ENCODE measurements around the gene DST.
"Not testable (repeated sequence)": the region's sequence is repeated elsewhere in the genome, so short reads cannot be mapped to it uniquely, and the experiment has no call there.

The DST gene

GRCh38 chr6:56511591-56511990 is 131.1 kb downstream of the DST start:
- DNase-seq, result no peak

DNA sequence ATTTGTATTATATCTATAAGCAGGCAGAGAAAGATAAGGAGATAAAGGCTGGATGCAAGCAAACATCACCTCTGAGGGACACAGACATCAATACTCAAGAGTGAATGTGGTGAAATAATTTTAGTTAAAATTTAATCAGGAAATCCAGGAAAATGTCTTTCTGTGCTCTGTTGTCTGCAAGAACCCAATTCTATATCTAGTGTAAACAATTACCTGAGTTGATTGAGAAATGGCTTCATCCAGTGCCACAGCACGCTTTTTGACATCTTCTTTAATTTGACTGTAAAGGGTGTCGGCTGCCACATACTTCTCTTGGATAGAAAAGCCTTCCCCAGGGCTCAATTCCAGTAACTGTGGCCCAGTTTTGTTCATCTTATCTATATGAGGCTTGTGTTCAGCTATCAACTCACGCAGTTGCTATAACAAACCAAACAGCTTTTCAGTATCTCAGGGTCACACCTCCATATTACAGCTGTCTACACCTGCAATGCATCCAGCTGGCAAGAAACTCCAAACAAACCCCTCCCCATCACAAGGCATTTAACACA is 131.6 kb downstream of the DST start:
- no peak for DNase-seq

GRCh38 chr6:56509031-56509430 is 133.7 kb downstream of the DST start:
- no peak for DNase-seq

DNA sequence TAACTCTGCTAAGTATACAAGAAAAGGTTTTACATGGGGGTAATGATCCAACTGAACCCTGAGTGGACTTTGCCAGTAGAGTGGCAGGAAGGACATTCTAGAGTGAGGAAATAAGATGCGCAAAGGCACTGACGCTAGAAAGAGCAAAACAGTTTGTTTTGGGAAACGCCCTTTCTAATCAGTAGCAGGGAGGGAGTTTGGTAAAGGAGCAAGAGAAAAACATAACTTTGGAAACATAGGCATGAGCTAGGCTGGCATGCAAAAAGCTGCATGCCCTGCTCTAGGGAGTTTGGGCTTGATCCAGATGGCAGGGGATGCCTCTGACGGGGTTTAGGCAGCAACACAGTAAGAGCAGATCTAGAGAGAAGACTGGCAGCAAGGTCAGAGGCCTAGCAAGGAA is 135.2 kb downstream of the DST start:
- DNase-seq, result no peak

GRCh38 chr6:56505512-56506260 is 137.0 kb downstream of the DST start:
- DNase-seq, result no peak

DNA sequence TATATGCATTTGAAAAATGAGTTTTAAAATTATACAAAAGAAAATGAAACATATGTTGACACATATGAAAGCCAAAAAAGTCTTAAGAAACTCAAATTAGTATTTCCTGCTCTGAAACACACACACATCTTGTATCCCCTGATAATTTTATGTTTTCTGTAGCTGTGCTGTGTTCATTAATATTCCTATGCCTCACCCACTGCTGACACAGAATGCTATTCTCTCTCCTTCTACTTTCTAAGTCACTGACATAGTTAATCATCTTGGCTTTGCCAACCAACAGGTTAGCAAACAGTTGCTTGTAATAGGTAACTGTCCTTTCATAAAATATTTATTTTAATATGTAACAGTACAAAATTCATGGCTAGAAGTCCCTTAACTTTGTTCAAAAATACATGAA is 140.7 kb downstream of the DST start:
- DNase-seq, result no peak

GRCh38 chr6:56499095-56499494 is 143.6 kb downstream of the DST start:
- DNase-seq, result no peak

DNA sequence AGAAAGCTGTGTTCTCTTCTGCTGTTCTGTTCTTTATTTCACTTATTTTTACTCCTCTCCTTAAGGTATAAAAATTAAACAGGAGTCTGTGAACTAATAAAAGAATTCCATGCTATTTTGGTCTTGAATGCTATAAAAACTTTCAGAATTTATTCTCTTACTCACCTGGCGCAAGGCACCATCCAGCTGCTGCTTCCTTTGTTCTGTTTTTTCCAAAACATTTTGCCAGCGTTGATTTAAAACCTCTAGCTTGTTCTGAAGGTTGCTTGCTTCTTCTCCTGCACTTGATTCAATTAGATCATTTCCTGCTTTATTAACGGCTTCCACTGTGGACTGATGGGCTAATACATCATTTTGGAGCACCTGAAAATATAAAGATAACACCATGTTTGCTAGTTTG is 145.0 kb downstream of the DST start:
- no peak for DNase-seq

DNA sequence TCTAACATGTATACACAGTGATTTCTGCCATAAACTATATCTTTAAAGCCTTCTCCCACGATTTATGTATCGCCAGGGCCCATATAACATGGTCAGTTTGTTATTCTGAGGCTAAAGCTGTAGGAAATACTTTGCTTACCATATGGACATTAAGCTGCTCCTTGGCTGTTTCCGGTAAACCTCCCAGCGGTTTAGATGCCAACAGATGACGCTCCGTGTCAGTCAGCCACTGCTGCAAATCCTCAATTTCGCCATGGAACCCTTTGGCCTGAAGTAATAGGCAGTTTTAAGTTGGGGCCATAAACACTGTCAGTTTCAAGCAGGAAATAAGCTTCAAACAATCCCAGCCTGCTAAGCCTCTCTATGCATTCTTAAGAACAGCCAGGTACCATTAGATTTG is 145.4 kb downstream of the DST start:
- no peak for DNase-seq

- DNase-seq, result not testable (repeated sequence)
Measured at GRCh38 chr6:56496650-56497049, 146.0 kb downstream of the DST start.

DNA sequence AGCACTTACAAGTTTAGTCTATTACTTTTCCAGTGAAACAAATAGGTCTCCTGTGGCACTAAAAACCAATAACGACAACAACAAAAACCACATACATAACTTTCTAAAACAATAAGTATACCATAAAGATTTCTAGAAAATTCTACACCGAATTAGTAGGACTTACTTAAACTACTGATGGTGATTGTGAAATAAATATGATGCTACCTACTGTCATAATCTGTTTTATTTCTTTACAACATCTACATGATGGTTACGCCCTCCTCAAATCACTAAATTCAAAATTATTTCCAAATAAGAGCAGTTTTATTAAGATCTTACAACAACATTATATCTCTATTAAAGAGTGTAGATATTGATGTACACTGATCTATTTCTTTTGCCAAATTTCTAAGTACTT is 147.0 kb downstream of the DST start:
- no peak for DNase-seq

DNA sequence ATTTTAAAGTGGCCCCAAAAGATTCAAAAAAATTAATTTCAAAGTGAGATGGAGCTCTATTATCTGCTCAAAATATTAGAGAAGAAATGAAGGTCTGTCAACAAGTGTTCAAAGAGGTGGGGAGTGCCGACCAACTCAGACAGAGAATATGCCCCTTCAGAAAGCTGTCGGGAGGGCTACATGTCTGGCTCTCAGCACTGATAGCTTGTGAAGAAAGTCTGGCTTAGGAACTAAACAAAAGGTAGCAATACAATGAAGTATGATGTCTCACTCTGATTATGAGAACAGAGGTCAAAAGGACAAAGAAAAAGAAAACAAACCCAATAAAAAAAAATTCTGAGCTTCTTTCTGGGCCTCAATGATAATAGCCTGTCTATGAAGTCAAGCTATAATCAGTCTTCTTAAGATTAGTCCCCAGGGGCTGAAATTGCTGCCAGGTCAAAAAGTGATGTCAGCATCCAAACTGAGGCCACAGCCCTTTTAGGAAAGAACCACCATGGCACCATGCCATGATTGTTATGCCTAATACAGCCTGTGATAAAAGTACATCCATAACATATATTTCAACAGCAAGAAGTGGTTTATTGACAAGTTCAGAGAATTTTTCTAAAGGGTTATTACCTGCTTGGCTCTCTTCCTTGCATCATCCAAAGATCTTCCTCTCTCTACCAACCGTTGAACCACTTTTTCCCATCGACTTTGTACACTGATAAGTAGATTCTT is 150.9 kb downstream of the DST start:
- DNase-seq, result no peak

- no peak for DNase-seq
Measured at GRCh38 chr6:56490993-56491392, 151.7 kb downstream of the DST start.

GRCh38 chr6:56489559-56489958 is 153.1 kb downstream of the DST start:
- no peak for DNase-seq

DNA sequence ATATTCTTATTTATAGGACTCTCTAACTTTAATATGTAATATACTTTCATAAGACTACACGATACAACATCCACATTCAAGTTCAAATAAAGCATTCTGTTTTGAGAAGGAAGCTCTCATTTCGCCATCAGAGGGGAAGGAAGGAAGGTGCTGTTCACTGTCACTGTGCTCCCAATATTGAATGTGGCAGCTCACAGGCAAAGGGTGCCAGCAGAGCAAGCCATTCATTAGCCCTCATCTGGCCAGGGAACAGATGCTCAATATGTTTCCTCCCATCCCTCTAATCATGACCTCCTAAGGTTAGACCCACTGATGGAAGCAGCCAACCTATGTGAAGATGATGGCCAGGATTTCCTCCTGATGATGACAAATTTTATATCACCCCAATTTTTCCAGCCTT is 154.4 kb downstream of the DST start:
- no peak for DNase-seq

DNA sequence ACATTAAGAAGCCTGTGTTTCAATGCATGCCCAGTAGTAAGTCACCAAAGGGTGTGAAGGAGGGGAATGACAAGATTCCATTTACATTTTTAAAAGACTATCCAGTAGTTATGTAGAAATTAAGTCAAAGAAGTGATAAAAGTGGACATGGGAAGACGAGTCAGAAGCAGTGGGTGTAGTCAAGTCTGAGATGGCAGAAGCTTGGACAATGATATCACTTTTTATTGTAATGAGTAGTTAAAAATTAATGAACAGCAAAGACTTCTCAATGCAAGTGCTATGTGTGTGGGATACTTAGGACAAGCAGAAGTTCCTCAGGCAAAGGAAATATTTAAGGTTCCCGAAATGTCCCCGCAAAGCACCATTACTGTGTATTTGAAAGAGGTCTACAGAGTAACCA is 156.0 kb downstream of the DST start:
- no peak for DNase-seq

- DNase-seq, result no peak
Measured at GRCh38 chr6:56484669-56485068, 158.0 kb downstream of the DST start.

DNA sequence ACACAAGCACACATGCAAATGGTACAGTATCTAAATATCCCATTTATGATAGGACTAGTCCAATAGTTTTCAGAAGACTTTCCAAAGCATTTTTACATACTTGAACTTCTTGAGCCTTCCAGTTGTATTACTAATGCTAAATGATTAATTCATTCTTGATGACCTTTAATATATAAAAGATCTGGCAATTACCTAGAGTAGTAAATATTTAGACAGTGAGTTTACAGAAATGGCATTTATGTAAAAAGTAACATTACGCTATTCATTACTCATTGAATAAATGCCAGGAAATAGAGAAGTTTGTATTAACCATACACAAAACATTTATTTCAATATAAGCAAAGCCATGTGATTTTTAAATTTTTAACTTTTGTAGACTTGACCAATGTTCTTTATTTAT is 158.8 kb downstream of the DST start:
- DNase-seq, result no peak

DNA sequence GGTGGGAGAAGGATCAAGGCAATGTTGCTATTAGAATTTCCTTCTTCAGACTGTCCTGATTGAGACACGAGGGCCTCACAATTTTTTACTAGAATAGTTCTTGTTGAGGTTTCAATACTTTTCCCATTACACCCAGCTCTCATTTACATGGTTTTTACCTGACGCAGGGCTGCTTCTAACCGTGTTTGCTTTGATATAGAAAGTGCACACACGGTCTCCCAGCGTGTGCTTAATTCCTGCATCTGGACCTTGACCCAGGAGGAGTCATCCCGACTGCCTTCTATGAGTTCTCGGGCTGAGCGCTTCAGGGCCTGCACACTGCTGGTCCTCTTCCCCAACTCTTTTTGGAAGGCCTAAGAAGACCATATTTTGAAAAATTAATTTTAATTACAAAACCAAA is 160.2 kb downstream of the DST start:
- no peak for DNase-seq

DNA sequence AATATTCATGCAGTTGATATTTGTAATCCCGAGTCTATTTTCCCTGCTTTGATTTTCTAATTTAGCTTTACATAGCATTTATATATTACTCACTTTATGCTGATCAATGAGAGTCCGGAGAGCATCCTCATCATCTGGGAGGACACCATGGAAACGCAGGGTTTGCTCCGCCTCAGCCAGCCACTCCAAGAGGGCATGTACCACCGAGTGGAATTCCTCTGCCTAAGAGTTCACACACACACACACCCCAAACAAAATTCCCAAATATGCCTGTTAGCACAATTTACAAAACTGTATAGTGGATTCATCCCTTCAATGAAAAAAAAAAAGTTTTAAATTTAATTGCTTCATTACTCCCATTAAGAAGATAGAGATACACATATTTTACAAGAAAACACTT is 160.7 kb downstream of the DST start:
- DNase-seq, result no peak

- DNase-seq, result no peak
Measured at GRCh38 chr6:56480654-56481337, 161.9 kb downstream of the DST start.

DNA sequence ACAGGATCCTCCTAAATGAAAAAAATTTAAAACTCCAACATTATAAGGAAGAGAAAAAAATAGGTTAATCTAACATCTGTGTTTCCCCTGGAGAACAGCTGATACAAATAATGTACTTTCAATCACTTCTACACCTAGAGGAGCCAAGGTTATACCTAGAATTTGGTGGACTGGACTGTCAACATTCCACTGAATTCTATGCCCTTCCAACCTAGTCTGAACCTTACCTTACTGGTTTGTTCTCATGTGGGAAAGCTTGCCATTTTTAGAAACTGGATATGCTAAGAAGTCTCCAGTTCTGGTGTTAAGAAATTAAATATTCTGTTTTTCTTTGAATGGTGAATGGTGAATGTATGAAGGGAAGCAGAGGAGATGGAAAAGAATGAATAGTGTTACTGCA is 162.4 kb downstream of the DST start:
- no peak for DNase-seq

DNA sequence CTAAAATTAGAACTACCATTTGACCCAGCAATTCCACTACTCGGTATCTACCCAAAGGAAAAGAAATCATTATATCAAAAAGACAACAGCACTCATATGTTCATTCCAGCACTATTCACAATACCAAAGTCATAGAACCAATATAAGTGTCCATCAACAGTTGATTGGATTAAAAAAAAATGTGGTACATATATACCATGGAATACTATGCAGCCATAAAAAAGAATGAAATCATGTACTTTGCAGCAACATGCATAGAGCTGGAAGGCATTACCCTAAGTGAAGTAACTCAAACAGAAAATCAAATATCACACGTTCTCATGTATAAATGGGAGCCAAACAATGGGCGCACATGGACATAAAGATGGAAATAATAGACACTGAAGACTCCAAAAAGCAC is 163.3 kb downstream of the DST start:
- no peak for DNase-seq

- no peak for DNase-seq
Measured at GRCh38 chr6:56478202-56478601, 164.5 kb downstream of the DST start.

Data from NCI-H2171 (cell line).